H9 (cell line): ENCODE results near the gene TAF1C. TPM values are rescaled to one million over a fixed set of nuclear protein-coding genes. Genes with fewer than 3 reads are reported as not detected.

ENCODE experiments used
- DNase-seq: peaks from one replicate; pipeline ENCODE4 v3.0.0-alpha.2; 2017
- H2AFZ ChIP-seq: one replicate; pipeline ENCODE4 v1.6.1; 2013; ENCODE audit warnings: mild to moderate bottlenecking, low read length, control low read depth, moderate library complexity
- H2AK5ac ChIP-seq: 2 replicates; pipeline ENCODE4 v1.6.1; 2013; ENCODE audit warnings: low read length, control low read depth, mixed read lengths; ENCODE audit not compliant: insufficient read length
- H2BK120ac ChIP-seq: one replicate; pipeline ENCODE4 v1.6.1; 2013; ENCODE audit warnings: low read depth, mild to moderate bottlenecking, low read length, control low read depth, inconsistent platforms; ENCODE audit not compliant: poor library complexity, severe bottlenecking
- H2BK12ac ChIP-seq: 2 replicates; pipeline ENCODE4 v1.6.1; 2013; ENCODE audit warnings: low read length, control low read depth, mixed read lengths, low read depth; ENCODE audit not compliant: insufficient read length
- H2BK15ac ChIP-seq: 2 replicates; pipeline ENCODE4 v1.6.1; 2013; ENCODE audit warnings: low read depth, low read length, control low read depth
- H2BK20ac ChIP-seq: one replicate; pipeline ENCODE4 v1.6.1; 2013; ENCODE audit warnings: low read depth, mild to moderate bottlenecking, low read length, control low read depth, inconsistent platforms; ENCODE audit not compliant: poor library complexity, severe bottlenecking
- H2BK5ac ChIP-seq: 2 replicates; pipeline ENCODE4 v1.6.1; 2013; ENCODE audit warnings: low read length, control low read depth, mixed read lengths; ENCODE audit not compliant: insufficient read length
- H3K14ac ChIP-seq: 2 replicates; pipeline ENCODE4 v1.6.1; 2013; ENCODE audit warnings: low read length, control low read depth; ENCODE audit not compliant: insufficient read depth
- H3K18ac ChIP-seq: 2 replicates; pipeline ENCODE4 v1.6.1; 2013; ENCODE audit warnings: low read depth, mild to moderate bottlenecking, mixed read lengths, low read length, control low read depth; ENCODE audit not compliant: insufficient read length
- H3K23ac ChIP-seq: 2 replicates; pipeline ENCODE4 v1.6.1; 2013; ENCODE audit warnings: low read length, control low read depth, mixed read lengths, low read depth; ENCODE audit not compliant: insufficient read length
- H3K23me2 ChIP-seq: 2 replicates; pipeline ENCODE4 v1.6.1; 2013; ENCODE audit warnings: low read depth, mild to moderate bottlenecking, mixed read lengths, low read length, control low read depth; ENCODE audit not compliant: insufficient read length, poor library complexity, severe bottlenecking
- H3K27ac ChIP-seq: 2 replicates; pipeline ENCODE4 v1.5.1; 2013; ENCODE audit warnings: low read length, control low read depth, mixed read lengths, low read depth; ENCODE audit not compliant: insufficient read length
- H3K27me3 ChIP-seq: 2 replicates; pipeline ENCODE4 v1.6.1; 2013; ENCODE audit warnings: low read length, control low read depth, inconsistent platforms; ENCODE audit not compliant: insufficient read depth
- H3K4ac ChIP-seq: 2 replicates; pipeline ENCODE4 v1.6.1; 2013; ENCODE audit warnings: low read depth, mild to moderate bottlenecking, control low read depth, inconsistent platforms, low read length, moderate library complexity
- H3K4me1 ChIP-seq: 2 replicates; pipeline ENCODE4 v1.6.1; 2013; ENCODE audit warnings: low read length, control low read depth, inconsistent platforms; ENCODE audit not compliant: insufficient read depth
- H3K4me2 ChIP-seq: 2 replicates; pipeline ENCODE4 v1.6.1; 2013; ENCODE audit warnings: low read length, control low read depth, mixed read lengths; ENCODE audit not compliant: insufficient read length, insufficient read depth
- H3K56ac ChIP-seq: 2 replicates; pipeline ENCODE4 v1.6.1; 2013; ENCODE audit warnings: low read depth, mild to moderate bottlenecking, mixed read lengths, low read length, control low read depth; ENCODE audit not compliant: insufficient read length
- H3K79me1 ChIP-seq: 2 replicates; pipeline ENCODE4 v1.6.1; 2013; ENCODE audit warnings: low read depth, mild to moderate bottlenecking, moderate library complexity, low read length, control low read depth, inconsistent platforms; ENCODE audit not compliant: insufficient read depth, poor library complexity, severe bottlenecking
- H3K79me2 ChIP-seq: 2 replicates; pipeline ENCODE4 v1.6.1; 2013; ENCODE audit warnings: low read length, control low read depth, inconsistent platforms; ENCODE audit not compliant: insufficient read depth
- H3K9ac ChIP-seq: 2 replicates; pipeline ENCODE4 v1.6.1; 2013; ENCODE audit warnings: low read length, control low read depth, mixed read lengths; ENCODE audit not compliant: insufficient read length; ENCODE audit errors: extremely low read depth
- H3K9me3 ChIP-seq: one replicate; pipeline ENCODE4 v1.6.1; 2013; ENCODE audit warnings: low read depth, low read length, inconsistent platforms; ENCODE audit not compliant: control insufficient read depth
- H3T11ph ChIP-seq: one replicate; pipeline ENCODE4 v1.6.1; 2013; ENCODE audit warnings: mild to moderate bottlenecking, low read length, control low read depth, inconsistent platforms
- H4K20me1 ChIP-seq: one replicate; pipeline ENCODE4 v1.6.1; 2013; ENCODE audit not compliant: control insufficient read depth, insufficient read length, insufficient read depth
- H4K5ac ChIP-seq: 2 replicates; pipeline ENCODE4 v1.6.1; 2013; ENCODE audit warnings: low read depth, mild to moderate bottlenecking, mixed read lengths, low read length, control low read depth; ENCODE audit not compliant: insufficient read length
- H4K8ac ChIP-seq: replicated peaks from 2 replicates; pipeline ENCODE4 v1.6.1; 2013; ENCODE audit warnings: low read length, control low read depth, mixed read lengths, low read depth; ENCODE audit not compliant: insufficient read length
- H4K91ac ChIP-seq: 2 replicates; pipeline ENCODE4 v1.6.1; 2013; ENCODE audit warnings: low read depth, mild to moderate bottlenecking, moderate library complexity, mixed read lengths, low read length, control low read depth; ENCODE audit not compliant: insufficient read length
- H3K27ac Mint-ChIP-seq, 3 experiments: 2 replicates in 2 of 3; 3 replicates in 1 of 3; pipeline ENCODE4 v1.8.0; 2020 to 2021; ENCODE audit warnings: mixed read lengths in 3 of 3, mild to moderate bottlenecking in 1 of 3, moderate library complexity in 1 of 3
- H3K27me3 Mint-ChIP-seq: 2 replicates; pipeline ENCODE4 v1.8.0; 2021; ENCODE audit warnings: low read depth, mild to moderate bottlenecking, moderate library complexity, mixed read lengths
- H3K36me3 Mint-ChIP-seq, 3 experiments: 2 replicates in 2 of 3; 3 replicates in 1 of 3; pipeline ENCODE4 v1.8.0; 2020 to 2021; ENCODE audit warnings: low read depth in 3 of 3, mixed read lengths in 3 of 3; ENCODE audit not compliant: insufficient read depth in 1 of 3
- H3K4me1 Mint-ChIP-seq, 2 experiments: 2 replicates each; pipeline ENCODE4 v1.8.0; 2020; ENCODE audit warnings: mixed read lengths in 2 of 2
- H3K4me3 Mint-ChIP-seq, 2 experiments: 2 replicates in 1 of 2; 3 replicates in 1 of 2; pipeline ENCODE4 v1.8.0; 2020 to 2021; ENCODE audit warnings: mild to moderate bottlenecking in 2 of 2, mixed read lengths in 2 of 2, moderate library complexity in 1 of 2
- H3K9me3 Mint-ChIP-seq, 2 experiments: 2 replicates in 1 of 2; 3 replicates in 1 of 2; pipeline ENCODE4 v1.8.0; 2020; ENCODE audit warnings: mild to moderate bottlenecking in 2 of 2, mixed read lengths in 2 of 2, moderate library complexity in 1 of 2
- WGBS: extraction: QIAGEN DNeasy Blood & Tissue Kit; methylation state at CpG from one replicate; pipeline ENCODE4 v1.1.7; 2013; ENCODE audit warnings: missing lambda C conversion rate, low lambda C conversion rate, mixed read lengths; ENCODE audit not compliant: insufficient read length; ENCODE audit errors: extremely low coverage; 5-methylcytosine and 5-hydroxymethylcytosine counted together
- total RNA-seq: library from RNA; stranded (reverse); gene quantifications from 2 replicates; pipeline ENCODE4 v1.2.1, GENCODE V29; 2021
- TF ChIP-seq, protein P1 (sequence below): fragments of 200-600 bp; sonication (generic); conservative IDR thresholded peaks from 3 replicates; pipeline ENCODE4 v1.8.0; 2021; ENCODE audit warnings: antibody characterized with exemption, mild to moderate bottlenecking

TAF1C gene
- total RNA-seq, 1 experiment from 2014 or later: 78.6 TPM

DNA sequence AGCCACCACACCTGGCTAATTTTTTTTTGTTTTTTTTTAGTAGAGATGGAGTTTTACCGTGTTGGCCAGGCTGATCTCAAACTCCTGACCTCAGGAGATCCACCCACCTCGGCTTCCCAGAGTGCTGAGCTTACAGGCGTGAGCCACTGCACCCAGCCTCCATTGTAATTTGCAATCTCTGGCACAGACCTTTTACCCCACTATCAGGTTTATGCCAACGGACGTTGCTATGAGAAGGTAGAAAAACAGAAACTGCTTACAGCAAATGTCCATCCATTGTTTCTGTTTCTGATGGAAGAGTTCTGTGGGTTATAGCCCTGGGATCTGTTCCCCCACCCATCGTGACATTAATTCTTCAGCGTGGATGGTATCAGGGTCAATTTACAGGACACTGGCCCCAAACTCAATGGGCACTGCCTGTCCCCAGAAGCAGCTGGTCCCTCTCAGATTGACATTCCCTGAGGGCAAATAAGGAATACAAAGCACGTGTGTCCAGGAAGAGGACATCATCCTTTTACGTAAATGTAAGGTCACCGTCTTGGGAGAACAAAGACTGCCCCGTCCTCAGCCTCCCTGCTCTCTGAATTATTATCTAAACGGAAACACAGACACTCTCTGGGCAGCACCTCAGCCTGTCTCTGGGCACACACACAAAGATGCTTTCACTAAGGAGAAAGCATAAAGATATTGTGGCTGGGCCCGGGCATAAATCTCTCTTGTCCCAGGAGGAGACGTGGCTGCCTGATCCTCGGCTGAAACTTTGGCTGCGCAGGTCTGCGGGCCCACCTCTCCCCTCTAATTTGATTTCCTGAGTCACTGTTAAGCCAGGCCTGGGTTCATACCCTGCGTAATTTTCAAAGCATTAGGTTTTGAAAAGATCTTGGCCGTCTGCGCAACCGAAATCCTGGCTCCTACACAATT lies 47.7 kb upstream of the TAF1C start:
- Mint-ChIP-seq H3K27me3 (peaks cover 11% of the 10 kb centered on the region), H3K4me1 (peaks cover 2 to 12% of the 10 kb centered on the region in 2 experiments; a peak in 2 of 4 replicates), H3K27ac (no peak overlapping the region; a peak in 1 of 7 replicates), H3K36me3 (no peaks in the 10 kb centered on the region), H3K4me3 (no peak overlapping the region), H3K9me3 (no peaks in the 10 kb centered on the region)
- Histone ChIP-seq H2BK20ac (no peak overlapping the region), H3K4me1 (no peaks in the 10 kb centered on the region), H2AK5ac (no peak overlapping the region), H4K91ac (no peak overlapping the region), H2BK12ac (no peak overlapping the region), H2BK120ac (no peak overlapping the region), H2AFZ (no peak overlapping the region), H4K20me1 (no peaks in the 10 kb centered on the region), H3K27ac (no peak overlapping the region), H3K27me3 (no peaks in the 10 kb centered on the region), H4K5ac (no peak overlapping the region), H2BK5ac (no peak overlapping the region), H3K9me3 (no peaks in the 10 kb centered on the region), H3K56ac (no peak overlapping the region), H3K23ac (no peak overlapping the region), H2BK15ac (no peak overlapping the region), H3K79me1 (no peaks in the 10 kb centered on the region), H3K4me2 (no peak overlapping the region), H3K4ac (no peak overlapping the region), H3K14ac (no peak overlapping the region), H3K9ac (no peak overlapping the region), H3K18ac (no peak overlapping the region), H3K79me2 (no peaks in the 10 kb centered on the region), H4K8ac (no peak overlapping the region), H3K23me2 (no peaks in the 10 kb centered on the region), H3T11ph (no peak overlapping the region)
- DNase-seq: no peak
- TF ChIP-seq, protein P1, sequence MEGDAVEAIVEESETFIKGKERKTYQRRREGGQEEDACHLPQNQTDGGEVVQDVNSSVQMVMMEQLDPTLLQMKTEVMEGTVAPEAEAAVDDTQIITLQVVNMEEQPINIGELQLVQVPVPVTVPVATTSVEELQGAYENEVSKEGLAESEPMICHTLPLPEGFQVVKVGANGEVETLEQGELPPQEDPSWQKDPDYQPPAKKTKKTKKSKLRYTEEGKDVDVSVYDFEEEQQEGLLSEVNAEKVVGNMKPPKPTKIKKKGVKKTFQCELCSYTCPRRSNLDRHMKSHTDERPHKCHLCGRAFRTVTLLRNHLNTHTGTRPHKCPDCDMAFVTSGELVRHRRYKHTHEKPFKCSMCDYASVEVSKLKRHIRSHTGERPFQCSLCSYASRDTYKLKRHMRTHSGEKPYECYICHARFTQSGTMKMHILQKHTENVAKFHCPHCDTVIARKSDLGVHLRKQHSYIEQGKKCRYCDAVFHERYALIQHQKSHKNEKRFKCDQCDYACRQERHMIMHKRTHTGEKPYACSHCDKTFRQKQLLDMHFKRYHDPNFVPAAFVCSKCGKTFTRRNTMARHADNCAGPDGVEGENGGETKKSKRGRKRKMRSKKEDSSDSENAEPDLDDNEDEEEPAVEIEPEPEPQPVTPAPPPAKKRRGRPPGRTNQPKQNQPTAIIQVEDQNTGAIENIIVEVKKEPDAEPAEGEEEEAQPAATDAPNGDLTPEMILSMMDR: no peak
- no CpG with 5 or more reads among the region's 21 CpGs for WGBS
